Thoracic aorta (tissue), 2 donors: ENCODE results near the gene ARID3C. TPM values are rescaled to one million over a fixed set of nuclear protein-coding genes. Genes with fewer than 3 reads are reported as not detected.
A peak's percentile ranks its signal among the peaks of the same experiment; 100 is the strongest.

ENCODE experiments used
- ATAC-seq: fragments of 150-250 bp; one replicate; pipeline ENCODE4 v1.8.0; 2017; ENCODE audit warnings: low read depth; ENCODE audit not compliant: insufficient number of reproducible peaks, low FRiP score
- DNase-seq: peaks from one replicate; pipeline ENCODE4 v3.0.0-alpha.2; 2020; ENCODE audit warnings: low spot score
- H3K27ac ChIP-seq, 2 donors: fragments of 200-600 bp; sonication (generic); 1 replicate in 1 of 2; 2 replicates in 1 of 2; pipeline ENCODE4 v1.5.1; 2016; ENCODE audit warnings: mild to moderate bottlenecking in 2 of 2, moderate library complexity in 2 of 2
- H3K27me3 ChIP-seq: fragments of 200-600 bp; sonication (generic); replicated peaks from 2 replicates; pipeline ENCODE4 v1.6.0; 2016; ENCODE audit warnings: mild to moderate bottlenecking; ENCODE audit not compliant: insufficient read depth
- H3K36me3 ChIP-seq: fragments of 200-600 bp; sonication (generic); one replicate; pipeline ENCODE4 v1.5.1; 2016
- H3K4me1 ChIP-seq, 2 donors: fragments of 200-600 bp; sonication (generic); 1 replicate in 1 of 2; 2 replicates in 1 of 2; pipeline versions ENCODE4 v1.5.1 to v1.6.0; 2016; ENCODE audit warnings: low read depth in 2 of 2, mild to moderate bottlenecking in 1 of 2; ENCODE audit not compliant: control insufficient read depth in 1 of 2
- H3K4me3 ChIP-seq: fragments of 200-600 bp; sonication (generic); 2 replicates; pipeline ENCODE4 v1.5.1; 2016; ENCODE audit warnings: mild to moderate bottlenecking
- H3K9me3 ChIP-seq: fragments of 200-600 bp; sonication (generic); 2 replicates; pipeline ENCODE4 v1.5.1; 2016
- CTCF ChIP-seq: fragments of 200-600 bp; sonication (generic); IDR thresholded peaks from one replicate; pipeline ENCODE4 v1.5.1; 2019; ENCODE audit warnings: antibody characterized with exemption
- total RNA-seq, 2 donors: library from RNA; depleted of rRNA; stranded (reverse); fragments of >200 nt; gene quantifications; one replicate each; pipeline versions ENCODE4 v1.1.0 to v1.2.3, GENCODE V29; 2016

The ARID3C gene
- total RNA-seq, 2 donors from 2014 or later: not detected

GRCh38 chr9:34651876-34652601 is 23.2 kb upstream of the ARID3C start, which contains the start of gene IL11RA:
TSS of gene IL11RA (plus strand) at chr9:34652185. CDS start at chr9:34655218, 3,033 bp downstream.
- H3K4me3 ChIP-seq: peak within 1 kb of the TSS; percentile 67
- ATAC-seq (peak; percentile 42), DNase-seq (peak; percentile 50)
- H3K36me3 ChIP-seq: peaks cover 18% of the 10 kb centered on the region
- no peaks in the 10 kb centered on the region for H3K27me3 ChIP-seq
- TF ChIP-seq CTCF: no peak
- H3K9me3 ChIP-seq: no peaks in the 10 kb centered on the region
- peak within 1 kb of the TSS; percentile 85 to 92 for H3K27ac ChIP-seq
- H3K4me1 ChIP-seq: peaks cover 41 to 76% of the 10 kb centered on the region in 2 donors

GRCh38 chr9:34651321-34651720 is 22.5 kb upstream of the ARID3C start:
- Histone ChIP-seq H3K27me3 (no peaks in the 10 kb centered on the region), H3K4me1 (peaks cover 41 to 76% of the 10 kb centered on the region in 2 donors), H3K4me3 (peak overlapping the region; percentile 67), H3K27ac (peak overlapping the region; percentile 85 to 92), H3K36me3 (peaks cover 16% of the 10 kb centered on the region), H3K9me3 (no peaks in the 10 kb centered on the region)
- ATAC-seq (no peak), DNase-seq (no peak)
- no peak for TF ChIP-seq CTCF

GRCh38 chr9:34650816-34651215 is 21.9 kb upstream of the ARID3C start:
- peaks cover 45 to 77% of the 10 kb centered on the region in 2 donors for H3K4me1 ChIP-seq
- no peak for TF ChIP-seq CTCF
- H3K27me3 ChIP-seq: no peaks in the 10 kb centered on the region
- H3K9me3 ChIP-seq: no peaks in the 10 kb centered on the region
- ATAC-seq (no peak), DNase-seq (no peak)
- no peak overlapping the region for H3K4me3 ChIP-seq
- peak overlapping the region; percentile 85 to 92 for H3K27ac ChIP-seq
- peaks cover 16% of the 10 kb centered on the region for H3K36me3 ChIP-seq

- Histone ChIP-seq H3K27me3 (no peaks in the 10 kb centered on the region), H3K9me3 (no peaks in the 10 kb centered on the region), H3K36me3 (peaks cover 16% of the 10 kb centered on the region), H3K4me1 (peaks cover 29 to 56% of the 10 kb centered on the region in 2 donors), H3K27ac (no peak overlapping the region), H3K4me3 (no peak overlapping the region)
- ATAC-seq: no peak
- no peak for DNase-seq
- no peak for TF ChIP-seq CTCF
Measured at GRCh38 chr9:34648673-34649072, 19.8 kb upstream of the ARID3C start.

- no peak for TF ChIP-seq CTCF
- Histone ChIP-seq H3K36me3 (peaks cover 16% of the 10 kb centered on the region), H3K9me3 (no peaks in the 10 kb centered on the region), H3K4me3 (peak overlapping the region; percentile 79), H3K4me1 (peaks cover 19 to 45% of the 10 kb centered on the region in 2 donors), H3K27me3 (no peaks in the 10 kb centered on the region), H3K27ac (peak overlapping the region; percentile 79 to 80)
- DNase-seq (no peak), ATAC-seq (no peak)
Measured at GRCh38 chr9:34647651-34648050, 18.8 kb upstream of the ARID3C start.
